Measurements from ENCODE around the gene CIAO2B. TPM values are rescaled to one million over a fixed set of nuclear protein-coding genes. Genes with fewer than 3 reads are reported as not detected.

CIAO2B gene
- total RNA-seq, 1 experiment from 2014 or later = 83.0 TPM

DNA sequence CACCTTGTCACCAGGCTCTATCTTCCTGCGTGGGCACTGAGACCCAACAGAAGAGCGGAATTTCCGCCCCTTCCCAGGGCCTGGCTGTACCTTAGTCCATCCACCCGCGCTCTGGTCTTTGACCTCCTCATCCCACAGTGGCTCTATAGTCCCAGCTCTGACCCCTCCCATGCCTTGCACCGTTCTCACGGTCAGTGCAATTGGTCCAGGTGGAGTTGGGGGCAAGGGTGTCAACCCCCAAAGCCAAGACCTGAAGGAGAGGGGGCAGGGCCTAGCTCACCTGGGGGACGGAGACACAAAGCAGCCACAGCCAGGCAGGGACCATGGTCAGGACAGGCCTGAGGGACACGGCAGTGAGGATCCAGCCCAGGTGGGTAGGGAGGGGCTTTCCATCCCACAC, 16.5 kb downstream of the CIAO2B start:
- H3K9ac ChIP-seq (ENCODE audit: extremely low read depth, insufficient read length, low read length) = no peak overlapping the region
- no peak overlapping the region for H2BK20ac ChIP-seq (ENCODE audit: low read depth, low read length, poor library complexity, severe bottlenecking)
- no peak overlapping the region for H4K5ac ChIP-seq (ENCODE audit: insufficient read length, low read depth, low read length)
- no CpG with 5 or more reads among the region's 9 CpGs for WGBS (ENCODE audit: extremely low coverage, insufficient read length, low lambda C conversion rate)
- H3K4me1 ChIP-seq (ENCODE audit: insufficient read depth, low read length) = no peaks in the 10 kb centered on the region
- no peaks in the 10 kb centered on the region for H4K20me1 ChIP-seq (ENCODE audit: control insufficient read depth, insufficient read depth, insufficient read length)
- Mint-ChIP-seq H3K4me3 (no peak overlapping the region), H3K4me1 (no peaks in the 10 kb centered on the region), H3K9me3 (no peaks in the 10 kb centered on the region), H3K27me3 (ENCODE audit: low read depth) (peaks cover 43% of the 10 kb centered on the region), H3K36me3 (ENCODE audit: insufficient read depth in 1 of 3, low read depth in 3 of 3) (no peaks in the 10 kb centered on the region; a peak in 1 of 7 replicates), H3K27ac (no peak overlapping the region)
- no peak overlapping the region for H3K27ac ChIP-seq (ENCODE audit: insufficient read length, low read depth, low read length)
- H3T11ph ChIP-seq (ENCODE audit: low read length) = no peak overlapping the region
- no peak overlapping the region for H3K23ac ChIP-seq (ENCODE audit: insufficient read length, low read depth, low read length)
- H2BK15ac ChIP-seq (ENCODE audit: low read depth, low read length) = no peak overlapping the region
- no peaks in the 10 kb centered on the region for H3K79me2 ChIP-seq (ENCODE audit: insufficient read depth, low read length)
- no peak overlapping the region for H2AFZ ChIP-seq (ENCODE audit: low read length)
- H3K18ac ChIP-seq (ENCODE audit: insufficient read length, low read depth, low read length) = no peak overlapping the region
- H3K4me2 ChIP-seq (ENCODE audit: insufficient read depth, insufficient read length, low read length) = no peak overlapping the region
- no peak overlapping the region; the same call in 1 of the 2 replicates for H3K14ac ChIP-seq (ENCODE audit: insufficient read depth, low read length)
- no peaks in the 10 kb centered on the region for H3K79me1 ChIP-seq (ENCODE audit: insufficient read depth, low read depth, low read length, poor library complexity, severe bottlenecking)
- no peak overlapping the region for H3K4ac ChIP-seq (ENCODE audit: low read depth, low read length)
- H2BK5ac ChIP-seq (ENCODE audit: insufficient read length, low read length) = no peak overlapping the region
- no peak for TF ChIP-seq CTCF (conservative IDR thresholded peaks at IDR 0.05)
- no peaks in the 10 kb centered on the region for H3K9me3 ChIP-seq (ENCODE audit: control insufficient read depth, low read depth, low read length)
- no peak overlapping the region for H3K56ac ChIP-seq (ENCODE audit: insufficient read length, low read depth, low read length)
- H2BK120ac ChIP-seq (ENCODE audit: low read depth, low read length, poor library complexity, severe bottlenecking) = no peak overlapping the region
- H4K91ac ChIP-seq (ENCODE audit: insufficient read length, low read depth, low read length) = no peak overlapping the region
- H2BK12ac ChIP-seq (ENCODE audit: insufficient read length, low read depth, low read length) = no peak overlapping the region
- H3K23me2 ChIP-seq (ENCODE audit: insufficient read length, low read depth, low read length, poor library complexity, severe bottlenecking) = no peaks in the 10 kb centered on the region
- H2AK5ac ChIP-seq (ENCODE audit: insufficient read length, low read length) = no peak overlapping the region
- no peak overlapping the region for H4K8ac ChIP-seq (replicated peaks; ENCODE audit: insufficient read length, low read depth, low read length)
- no peaks in the 10 kb centered on the region; the same call in 1 of the 2 replicates for H3K27me3 ChIP-seq (ENCODE audit: insufficient read depth, low read length)
- DNase-seq = no peak
